Hematopoietic multipotent progenitor cell treated with erythropoietin and hydrocortisone succinate and interleukin-3 and kit ligand, for 4 days (in vitro differentiated cells): Measurements from ENCODE around the gene PDIA4.
"Not testable (repeated sequence)": the region's sequence is repeated elsewhere in the genome, so short reads cannot be mapped to it uniquely, and the experiment has no call there.

Experiments used
- DNase-seq: peaks from one replicate; pipeline ENCODE4 v3.0.0-alpha.2; 2015

The PDIA4 gene

GRCh38 chr7:149002604-149003003 is 25.7 kb downstream of the PDIA4 start:
- no peak for DNase-seq

GRCh38 chr7:149001427-149002068 is 26.8 kb downstream of the PDIA4 start:
- DNase-seq = no peak

GRCh38 chr7:149000961-149001360 is 27.3 kb downstream of the PDIA4 start:
- DNase-seq = no peak

GRCh38 chr7:148999192-148999591 is 29.1 kb downstream of the PDIA4 start:
- DNase-seq = no peak

- no peak for DNase-seq
These were observed 30.8 kb downstream of the PDIA4 start for GRCh38 chr7:148997497-148997896.

- DNase-seq = no peak
These were observed 33.7 kb downstream of the PDIA4 start for GRCh38 chr7:148994576-148994975.

- DNase-seq = no peak
These were observed 35.1 kb downstream of the PDIA4 start for GRCh38 chr7:148993193-148993592.

GRCh38 chr7:148991536-148991935 is 36.8 kb downstream of the PDIA4 start:
- no peak for DNase-seq

- DNase-seq = no peak
These were observed 40.4 kb downstream of the PDIA4 start for GRCh38 chr7:148987751-148988512.

GRCh38 chr7:148987010-148987750 is 41.1 kb downstream of the PDIA4 start:
- peak; percentile 96 for DNase-seq

- DNase-seq = peak; percentile 16
These were observed 41.6 kb downstream of the PDIA4 start for GRCh38 chr7:148986742-148987009.

GRCh38 chr7:148983200-148984146 is 44.8 kb downstream of the PDIA4 start:
- peak; percentile 92 for DNase-seq

- DNase-seq = peak; percentile 57
These were observed 45.6 kb downstream of the PDIA4 start for GRCh38 chr7:148982654-148983199.

- no peak for DNase-seq
These were observed 48.5 kb downstream of the PDIA4 start for GRCh38 chr7:148979827-148980226.

- not testable (repeated sequence) for DNase-seq
These were observed 49.2 kb downstream of the PDIA4 start for GRCh38 chr7:148979072-148979471.

- DNase-seq = no peak
These were observed 50.2 kb downstream of the PDIA4 start for GRCh38 chr7:148978091-148978490.

- DNase-seq = no peak
These were observed 52.4 kb downstream of the PDIA4 start for GRCh38 chr7:148975896-148976295.

- DNase-seq = no peak
These were observed 55.0 kb downstream of the PDIA4 start for GRCh38 chr7:148973256-148973655.

GRCh38 chr7:148972375-148972774 is 55.9 kb downstream of the PDIA4 start:
- peak; percentile 36 for DNase-seq

GRCh38 chr7:148967602-148968001 is 60.7 kb downstream of the PDIA4 start:
- no peak for DNase-seq

- DNase-seq = no peak
These were observed 61.3 kb downstream of the PDIA4 start for GRCh38 chr7:148967032-148967372.

- DNase-seq = peak; percentile 38
These were observed 63.6 kb downstream of the PDIA4 start for GRCh38 chr7:148964483-148965267.
